K562 (cell line): ENCODE data around the gene SLC7A9. TPM values are rescaled to one million over a fixed set of nuclear protein-coding genes. Genes with fewer than 3 reads are reported as not detected.

ENCODE experiments used
- ATAC-seq: fragments of 200-7000 bp; cut with Tn5 transposase; 3 replicates; pipeline ENCODE4 v1.9.1; 2020; ENCODE audit warnings: moderate library complexity
- BruUV-seq: library from RNA; stranded (reverse); fragments of 400-500 nt; replicated peaks from 2 replicates; lab custom pipeline; 2021; lab: Mats Ljungman, UMichigan
- CTCF ChIA-PET: fragments of 300-600 bp; formaldehyde crosslinking; extraction: SDS; loops from one replicate; lab custom pipeline; 2021; ENCODE audit warnings: low intra/inter-chr PET ratio; lab: Yijun Ruan, JAX
- POLR2A ChIA-PET: fragments of 300-600, 350-650 bp; sonication (Branson Sonifier 250); formaldehyde crosslinking; extraction: SDS; loops from one replicate; lab custom pipeline; 2021; ENCODE audit warnings: antibody characterized with exemption, inconsistent platforms; lab: Yijun Ruan, JAX
- DNase-seq, 4 experiments: peaks; one replicate each; pipeline versions ENCODE4 v3.0.0 to v3.0.0-alpha.2; 2011 to 2018; ENCODE audit warnings: low spot score in 3 of 4, mixed read lengths in 3 of 4; ENCODE audit errors: extremely low read depth in 1 of 4
- FAIRE-seq: peaks from 2 replicates; lab custom pipeline; 2011; peaks lifted over from hg19 to GRCh38; lab: Jason Lieb, UNC
- H2AFZ ChIP-seq: 2 replicates; pipeline ENCODE4 v1.6.0; 2011; ENCODE audit warnings: low read depth, low read length, control low read depth, inconsistent platforms
- H3K27ac ChIP-seq: fragments of 200-600 bp; 3 replicates; pipeline ENCODE4 v1.8.0; 2011; ENCODE audit warnings: low read depth, mild to moderate bottlenecking, control low read depth, inconsistent platforms, low read length, moderate library complexity, mixed read lengths; ENCODE audit errors: extremely low read depth
- H3K27me3 ChIP-seq, 2 experiments: fragments of 300-600 bp in 1 of 2; 2 replicates in 1 of 2; 3 replicates in 1 of 2; pipeline versions ENCODE4 v1.6.0 to v1.8.0; 2011; ENCODE audit warnings: inconsistent platforms in 2 of 2, low read length in 2 of 2, mild to moderate bottlenecking in 1 of 2, mixed read lengths in 1 of 2, moderate library complexity in 1 of 2; ENCODE audit not compliant: control insufficient read depth in 2 of 2, insufficient read depth in 2 of 2
- H3K36me3 ChIP-seq: fragments of 300-600 bp; 3 replicates; pipeline ENCODE4 v1.8.0; 2011; ENCODE audit warnings: mild to moderate bottlenecking, low read length, inconsistent platforms; ENCODE audit not compliant: control insufficient read depth, insufficient read depth
- H3K4me1 ChIP-seq, 2 experiments: fragments of 200-600 bp in 1 of 2; replicated peaks in 1 of 2; 2 replicates in 1 of 2; 3 replicates in 1 of 2; pipeline versions ENCODE4 v1.5.1 to v1.8.0; 2011; ENCODE audit warnings: inconsistent platforms in 2 of 2, low read length in 2 of 2, mild to moderate bottlenecking in 1 of 2, mixed read lengths in 1 of 2, moderate library complexity in 1 of 2; ENCODE audit not compliant: control insufficient read depth in 2 of 2, insufficient read depth in 2 of 2
- H3K4me2 ChIP-seq: 2 replicates; pipeline ENCODE4 v1.6.1; 2011; ENCODE audit warnings: low read length, control low read depth, inconsistent platforms, mixed read lengths; ENCODE audit not compliant: insufficient read depth
- H3K4me3 ChIP-seq: fragments of 200-600 bp; sonication (generic), shearing (Covaris generic); 2 replicates; pipeline ENCODE4 v1.5.1; 2016; ENCODE audit warnings: control low read depth, inconsistent platforms
- H3K79me2 ChIP-seq: fragments of 200-600 bp; 3 replicates; pipeline ENCODE4 v1.8.0; 2011; ENCODE audit warnings: low read length, inconsistent platforms; ENCODE audit not compliant: control insufficient read depth, insufficient read depth
- H3K9ac ChIP-seq, 2 experiments: 2 replicates each; pipeline versions ENCODE4 v1.6.0 to v1.6.1; 2011; ENCODE audit warnings: low read depth in 2 of 2, low read length in 2 of 2, control low read depth in 1 of 2, inconsistent platforms in 1 of 2, mild to moderate bottlenecking in 1 of 2, mixed read lengths in 1 of 2; ENCODE audit not compliant: insufficient read depth in 1 of 2
- H3K9me1 ChIP-seq: one replicate; pipeline ENCODE4 v1.6.0; 2011; ENCODE audit warnings: inconsistent platforms, mild to moderate bottlenecking, low read length, moderate library complexity; ENCODE audit not compliant: control insufficient read depth, insufficient read depth
- H3K9me3 ChIP-seq: replicated peaks from 2 replicates; pipeline ENCODE4 v1.5.1; 2011; ENCODE audit warnings: low read depth, low read length, inconsistent platforms; ENCODE audit not compliant: control insufficient read depth, insufficient read depth
- H4K20me1 ChIP-seq: replicated peaks from 2 replicates; pipeline ENCODE4 v1.6.1; 2011; ENCODE audit warnings: low read length, inconsistent platforms, mixed read lengths; ENCODE audit not compliant: control insufficient read depth, insufficient read depth
- ARID3B ChIP-seq: fragments of 250-450 bp; sonication (Bioruptor Pico); IDR thresholded peaks from 2 replicates; pipeline ENCODE4 v1.4.0; 2020; ENCODE audit warnings: borderline replicate concordance
- COPS2 ChIP-seq: fragments of 450-650 bp; conservative IDR thresholded peaks from 2 replicates; pipeline ENCODE4 v1.6.1; 2016; ENCODE audit warnings: mild to moderate bottlenecking, moderate library complexity
- DPF2 ChIP-seq: fragments of 450-650 bp; IDR thresholded peaks from 2 replicates; pipeline ENCODE4 v1.6.1; 2016
- E2F4 ChIP-seq: sonication (generic); formaldehyde crosslinking; IDR thresholded peaks from 2 replicates; pipeline ENCODE4 v1.8.0; 2022; ENCODE audit warnings: mild to moderate bottlenecking, low read depth, missing genetic modification reagents
- GABPA ChIP-seq: fragments of 200-800 bp; sonication (Bioruptor generic); conservative IDR thresholded peaks from 2 replicates; pipeline ENCODE4 v1.6.1; 2016; ENCODE audit warnings: low read depth, missing genetic modification characterization, missing compliant biosample characterization
- HCFC1 ChIP-seq: IDR thresholded peaks from 2 replicates; pipeline ENCODE4 v1.6.1; 2012; ENCODE audit warnings: low read depth, low read length, improper control_type of control experiment
- MLX ChIP-seq, 2 experiments: fragments of 450-650 bp in 1 of 2; sonication (generic) in 1 of 2; formaldehyde crosslinking; conservative IDR thresholded peaks; 2 replicates each; pipeline versions ENCODE4 v1.4.0 to v1.8.1; 2020 to 2022; ENCODE audit warnings: mild to moderate bottlenecking in 1 of 2, missing genetic modification reagents in 1 of 2
- OTX1 ChIP-seq: fragments of 450-650 bp; formaldehyde crosslinking; IDR thresholded peaks from 2 replicates; pipeline ENCODE4 v1.4.0; 2022; ENCODE audit warnings: mild to moderate bottlenecking
- SREBF2 ChIP-seq: sonication (generic); formaldehyde crosslinking; IDR thresholded peaks from 2 replicates; pipeline ENCODE4 v1.4.0; 2020; ENCODE audit warnings: mild to moderate bottlenecking, missing genetic modification reagents
- ZNF143 ChIP-seq: sonication (generic); formaldehyde crosslinking; IDR thresholded peaks from 2 replicates; pipeline ENCODE4 v1.9.0; 2022; ENCODE audit warnings: mild to moderate bottlenecking, missing genetic modification reagents
- ZNF444 ChIP-seq: fragments of 250-450 bp; sonication (Bioruptor Pico); IDR thresholded peaks from 2 replicates; pipeline ENCODE4 v1.4.0; 2020; ENCODE audit warnings: mild to moderate bottlenecking, moderate library complexity
- ZNF57 ChIP-seq: fragments of 450-650 bp; formaldehyde crosslinking; IDR thresholded peaks from 2 replicates; pipeline ENCODE4 v1.4.0; 2020; ENCODE audit warnings: mild to moderate bottlenecking, moderate library complexity
- ZNF695 ChIP-seq: fragments of 450-650 bp; formaldehyde crosslinking; IDR thresholded peaks from 2 replicates; pipeline ENCODE4 v1.4.0; 2020; ENCODE audit warnings: mild to moderate bottlenecking, moderate library complexity
- whole genome bisulfite sequencing: fragments of 100-300 bp; shearing (Covaris generic); methylation state at CpG from one replicate; pipeline ENCODE4 v1.1.6; 2016; ENCODE audit warnings: low coverage, mixed read lengths; ENCODE audit not compliant: insufficient coverage; ENCODE audit errors: missing lambda C conversion rate; 5-methylcytosine and 5-hydroxymethylcytosine counted together
- in situ Hi-C: fragments of 300-500 bp; cut with MboI; formaldehyde crosslinking; loops from 4 replicates; pipeline ENCODE4 v1.15.0; 2018; ENCODE audit warnings: inconsistent platforms, mixed read lengths
- intact Hi-C: fragments of 100-400 bp; cut with micrococcal nuclease; formaldehyde crosslinking; loops from 2 replicates; pipeline ENCODE4 v1.14.2; 2022
- polyA plus RNA-seq, 8 experiments: library from polyadenylated mRNA; depleted of rRNA in 4 of 8; stranded (reverse) in 5 of 8; unstranded in 3 of 8; fragments of >200 nt; fragmentation: Nextera tagmentation in 2 of 8; fragmentation: Illumina TruSeq in 1 of 8; extraction: Ambion mirVana in 2 of 8; extraction: Trizol in 1 of 8; gene quantifications; 2 replicates each; pipeline versions ENCODE4 v1.2.1 to v1.2.3, GENCODE V29; 2011 to 2014; ENCODE audit warnings: inconsistent platforms in 1 of 8, missing spikeins in 1 of 8
- total RNA-seq, 7 experiments: library from RNA; depleted of rRNA in 6 of 7; stranded (reverse); fragments of >200 nt in 6 of 7; fragmentation: Illumina TruSeq in 2 of 7; extraction: Trizol in 2 of 7; gene quantifications; 2 replicates each; pipeline versions ENCODE4 v1.2.1 to v1.2.3, GENCODE V29; 2011 to 2021; ENCODE audit warnings: low replicate concordance in 1 of 7

The SLC7A9 gene
- total and polyA plus RNA-seq, 9 of the 15 experiments (the other 6 are each of a cell fraction or from before 2014, with no cell fraction given), result not detected

DNA sequence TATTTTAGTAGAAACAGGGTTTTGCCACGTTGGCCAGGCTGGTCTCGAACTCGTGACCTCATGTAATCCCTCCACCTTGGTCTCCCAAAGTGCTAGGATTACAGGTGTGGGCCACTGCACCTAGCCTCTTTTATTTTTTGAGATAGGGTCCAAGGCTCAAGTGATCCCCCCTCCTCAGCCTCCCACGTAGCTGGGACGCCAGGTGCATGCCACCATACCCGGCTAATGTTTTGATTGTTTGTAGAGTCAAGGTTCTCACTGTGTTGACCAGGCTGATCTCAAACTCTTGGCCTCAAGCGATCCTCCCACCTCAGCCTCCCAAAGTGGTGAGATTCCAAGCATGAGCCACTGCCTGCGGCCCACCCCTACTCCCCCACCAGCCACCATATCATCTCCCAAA is 6.3 kb downstream of the SLC7A9 start:
- Histone ChIP-seq H3K9me3 (no peaks in the 10 kb centered on the region), H3K4me1 (peaks cover 0 to 16% of the 10 kb centered on the region in 2 experiments; a peak in 1 of 5 replicates), H3K9me1 (no peaks in the 10 kb centered on the region), H3K79me2 (no peaks in the 10 kb centered on the region), H3K4me3 (no peak overlapping the region), H3K36me3 (no peaks in the 10 kb centered on the region), H2AFZ (no peak overlapping the region), H3K4me2 (no peak overlapping the region), H3K27me3 (peaks cover 25 to 60% of the 10 kb centered on the region in 2 experiments), H3K9ac (no peak overlapping the region)
- CTCF ChIA-PET, result no interaction called here
- FAIRE-seq, result no peak
- WGBS, result under 1% methylated on average over 8 of the region's 8 CpGs
- POLR2A ChIA-PET, result no interaction called here
- TF ChIP-seq GABPA (tag) (no peak), DPF2 (no peak), ZNF444 (CRISPR knock-in tag) (no peak), ARID3B (CRISPR knock-in tag) (no peak), OTX1 (CRISPR knock-in tag) (no peak), ZNF143 (CRISPR knock-in tag) (no peak), COPS2 (no peak), E2F4 (CRISPR knock-in tag) (no peak), SREBF2 (no peak), ZNF695 (CRISPR knock-in tag) (no peak), ZNF57 (no peak), MLX (CRISPR knock-in tag; conservative IDR thresholded peaks at IDR 0.05) (no peak), HCFC1 (no peak)
- TF ChIP-seq, all 486 proteins: peak for 0
- H4K20me1 ChIP-seq, result no peaks in the 10 kb centered on the region
- ATAC-seq, result no peak
- no TSS peak for BruUV-seq
- no peak overlapping the region for H3K27ac ChIP-seq
- in situ Hi-C loops (no loop called here), intact Hi-C loops (no loop called here)
- DNase-seq, result no peak
